ENCODE results near the gene TTC28.

DNA sequence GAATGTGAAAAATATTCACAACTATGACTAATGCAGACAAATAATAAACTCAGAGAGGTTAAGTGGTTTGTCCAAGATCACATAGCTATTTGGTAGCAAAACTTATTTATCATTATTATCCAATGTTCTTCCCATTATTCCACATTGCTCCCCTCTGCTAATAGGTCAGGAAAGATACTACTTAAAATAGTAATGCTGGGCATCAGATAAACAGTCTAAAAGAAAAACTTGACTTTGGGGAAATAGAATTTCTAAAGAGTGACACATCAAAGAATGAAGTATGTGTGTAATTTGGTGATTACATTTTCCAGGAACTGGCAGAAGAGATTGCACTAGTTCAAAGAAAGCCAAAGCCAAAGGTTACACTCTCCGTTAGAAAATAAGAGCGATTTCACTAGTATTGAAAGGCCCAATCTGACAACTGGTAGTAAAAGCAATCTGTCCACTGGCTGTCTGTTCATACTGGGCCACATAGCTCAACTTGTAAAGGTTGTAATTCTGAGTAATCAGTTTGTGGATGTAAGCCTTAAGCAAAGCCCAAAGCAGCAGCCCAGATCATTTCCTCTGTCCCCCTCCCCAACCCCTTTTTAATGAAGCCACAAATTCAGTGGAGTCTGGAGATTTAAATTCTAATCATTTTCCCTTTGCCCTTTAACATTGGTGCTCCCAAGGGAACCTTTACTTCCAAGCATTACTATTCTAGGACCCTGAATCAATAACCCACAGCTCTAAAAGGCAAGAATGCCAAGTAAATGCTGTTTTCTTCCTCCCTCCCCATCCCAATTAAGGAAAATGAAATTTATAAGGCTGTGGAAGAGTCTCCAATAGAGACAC is 283.5 kb downstream of the TTC28 start:
- TF ChIP-seq CTCF (IDR thresholded peaks at IDR 0.05) (no peak), EZH2 (IDR thresholded peaks at IDR 0.05) (no peak)
